HG03097 (cell line): ENCODE data around the gene PDE4DIP.
"Not testable (repeated sequence)": the region's sequence is repeated elsewhere in the genome, so short reads cannot be mapped to it uniquely, and the experiment has no call there.

ENCODE experiments used
- ATAC-seq: cut with Tn5 transposase; IDR thresholded peaks from one replicate; pipeline ENCODE4 v1.9.1; 2021; ENCODE audit not compliant: unreplicated experiment, low FRiP score

Gene PDE4DIP

DNA sequence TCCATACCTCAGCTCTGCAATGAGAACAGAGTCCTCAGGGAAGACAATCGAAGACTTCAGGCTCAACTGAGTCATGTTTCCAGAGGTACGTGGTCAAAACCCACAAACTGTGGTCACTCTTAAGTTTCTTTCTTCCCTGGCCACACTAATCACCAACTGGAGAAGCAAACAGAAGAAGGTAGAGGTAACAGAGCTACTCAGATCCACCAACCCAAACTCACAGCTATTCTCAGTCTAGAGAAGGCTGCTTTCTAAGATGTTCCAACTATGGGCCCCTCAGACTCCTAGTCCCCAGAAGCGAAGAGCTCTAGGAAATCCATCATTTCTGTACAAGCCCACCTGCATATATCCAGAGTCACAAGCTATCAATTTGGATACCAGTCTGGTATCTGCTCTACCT lies 174.3 kb downstream of the PDE4DIP start:
- not testable (repeated sequence) for ATAC-seq

DNA sequence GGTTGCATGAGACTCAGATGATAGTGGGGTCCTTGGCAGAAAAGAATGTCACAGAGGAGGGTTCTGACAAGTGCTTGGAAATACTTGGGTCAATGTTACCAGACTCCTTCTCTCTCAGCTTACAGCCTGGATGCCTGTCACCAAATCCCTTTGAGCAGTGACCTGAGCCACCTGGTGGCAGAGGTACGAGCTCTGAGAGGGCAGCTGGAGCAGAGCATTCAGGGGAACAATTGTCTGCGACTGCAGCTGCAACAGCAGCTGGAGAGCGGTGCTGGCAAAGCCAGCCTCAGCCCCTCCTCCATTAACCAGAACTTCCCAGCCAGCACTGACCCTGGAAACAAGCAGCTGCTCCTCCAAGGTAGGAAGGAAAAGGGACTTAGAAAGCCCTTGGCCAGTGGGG lies 180.1 kb downstream of the PDE4DIP start:
- ATAC-seq, result not testable (repeated sequence)

DNA sequence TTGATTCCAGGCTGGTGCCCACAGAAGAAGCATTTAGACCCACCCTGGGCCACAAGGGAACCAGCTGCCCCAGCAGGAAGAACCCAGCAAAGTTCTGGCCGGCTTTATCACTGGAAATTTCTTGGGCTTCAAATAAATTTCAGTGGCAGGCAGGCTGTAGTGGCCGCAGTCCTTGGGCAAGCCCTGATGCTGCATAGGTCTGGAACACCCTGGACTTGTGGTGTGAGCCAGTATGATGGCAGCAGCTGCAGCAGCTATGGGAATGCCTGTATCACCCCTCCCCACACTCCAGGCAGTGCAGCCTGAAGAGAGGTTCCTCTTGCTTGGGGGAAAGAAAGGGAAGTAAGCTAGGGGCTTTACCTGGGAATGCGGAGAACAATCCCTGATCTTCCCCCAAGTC lies 189.7 kb downstream of the PDE4DIP start:
- ATAC-seq, result not testable (repeated sequence)

DNA sequence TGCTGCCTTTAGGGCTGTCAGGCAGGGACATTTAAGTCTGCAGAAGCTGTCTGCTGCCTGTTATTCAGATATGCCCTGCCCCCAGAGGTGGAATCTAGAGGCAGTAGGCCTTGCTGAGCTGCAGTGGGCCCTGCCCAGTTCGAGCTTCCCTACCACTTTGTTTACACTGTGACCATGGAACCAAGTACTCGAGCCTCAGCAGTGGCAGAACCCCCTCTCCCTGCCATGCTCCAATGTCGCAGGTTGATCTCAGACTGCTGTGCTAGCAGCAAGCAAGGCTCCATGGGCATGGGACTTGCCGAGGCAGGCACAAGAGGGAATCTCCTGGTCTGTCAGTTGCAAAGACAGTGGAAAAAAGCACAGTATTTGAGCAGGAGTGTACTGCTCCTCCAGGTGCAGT lies 198.8 kb downstream of the PDE4DIP start:
- not testable (repeated sequence) for ATAC-seq

DNA sequence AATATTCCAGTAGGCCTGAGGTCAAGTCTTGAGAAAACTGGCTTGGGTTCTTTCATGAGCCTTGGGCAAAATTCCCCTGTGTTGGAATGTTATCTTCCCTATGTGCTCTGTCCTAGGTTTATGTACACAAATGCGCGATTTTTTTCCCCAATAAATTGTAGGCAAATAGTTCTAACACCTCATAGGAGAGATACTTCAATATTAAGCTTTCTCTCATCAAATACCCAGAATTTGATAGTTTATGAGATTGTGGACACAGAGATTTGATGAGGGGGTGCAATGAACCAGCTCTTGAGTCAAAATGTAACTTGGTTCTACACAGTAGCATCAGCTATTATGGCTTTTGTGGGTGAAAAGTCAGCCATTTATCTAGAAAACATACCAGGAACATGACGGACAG lies 220.4 kb downstream of the PDE4DIP start:
- ATAC-seq, result not testable (repeated sequence)

DNA sequence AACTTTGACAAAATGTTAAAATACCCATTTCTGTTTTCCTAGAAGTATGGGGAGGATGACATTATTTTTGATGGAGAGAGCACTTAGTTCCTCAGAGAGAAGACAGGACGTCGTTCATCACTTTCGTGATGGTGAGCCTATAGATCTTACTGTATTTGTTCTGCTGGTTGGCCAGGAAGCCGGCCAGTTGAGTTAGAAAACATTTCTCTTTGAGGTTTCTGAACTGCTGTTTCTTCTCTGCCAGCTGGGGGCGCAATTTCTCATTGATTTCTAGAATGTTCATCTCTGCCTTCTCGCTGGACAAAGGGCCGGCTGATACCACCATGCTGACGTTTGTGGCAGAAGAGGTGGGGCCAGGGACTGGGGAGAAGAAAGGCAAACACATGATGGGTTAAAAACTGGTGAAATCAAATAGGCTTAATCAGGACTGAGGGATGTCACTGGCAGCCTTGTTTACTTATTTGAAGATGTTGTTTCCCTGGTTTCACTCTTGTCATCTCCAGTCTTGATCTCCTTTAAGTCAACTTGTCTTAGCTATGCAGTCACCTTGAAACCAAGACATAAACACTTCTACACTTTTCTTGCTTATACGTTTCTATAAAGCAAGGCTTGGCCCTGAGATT lies 231.4 kb downstream of the PDE4DIP start:
- not testable (repeated sequence) for ATAC-seq
